HG03064 (cell line): ENCODE data around the gene GSTO1.
"Not testable (repeated sequence)": the region's sequence is repeated elsewhere in the genome, so short reads cannot be mapped to it uniquely, and the experiment has no call there.

Experiments
- ATAC-seq: cut with Tn5 transposase; IDR thresholded peaks from one replicate; pipeline ENCODE4 v1.9.1; 2021; ENCODE audit warnings: low read depth; ENCODE audit not compliant: unreplicated experiment

GSTO1 gene

GRCh38 chr10:104254493-104255310 is at the start of gene GSTO1:
TSS of gene GSTO1 (plus strand) at chr10:104254892. CDS start at chr10:104254929, 37 bp downstream.
- ATAC-seq: peak; percentile 85

GRCh38 chr10:104208730-104209129 is 46.0 kb upstream of the GSTO1 start:
- ATAC-seq: no peak

- ATAC-seq: no peak
Observed at GRCh38 chr10:104209575-104210198, 45.0 kb upstream of the GSTO1 start.

DNA sequence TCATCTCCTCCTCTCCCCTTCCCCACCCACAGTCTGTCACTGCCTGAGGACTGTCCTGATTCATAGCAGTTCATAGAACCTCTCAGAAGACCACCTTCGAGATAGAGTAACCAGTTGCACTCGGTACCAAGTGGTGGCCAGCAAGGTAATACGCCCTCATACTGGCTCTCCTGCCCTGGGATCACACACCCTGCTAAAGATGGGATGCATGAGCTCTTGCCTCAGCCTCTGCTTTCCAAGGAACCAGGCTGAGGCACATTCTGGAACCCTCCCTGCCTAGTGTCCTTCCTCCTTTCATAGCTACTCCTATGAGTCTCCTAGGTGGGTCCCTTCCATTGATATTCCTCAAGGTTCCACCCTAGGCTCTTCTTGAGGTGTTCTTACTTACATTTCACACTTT is 38.1 kb upstream of the GSTO1 start:
- no peak for ATAC-seq

- ATAC-seq: no peak
Observed at GRCh38 chr10:104218751-104219150, 35.9 kb upstream of the GSTO1 start.

DNA sequence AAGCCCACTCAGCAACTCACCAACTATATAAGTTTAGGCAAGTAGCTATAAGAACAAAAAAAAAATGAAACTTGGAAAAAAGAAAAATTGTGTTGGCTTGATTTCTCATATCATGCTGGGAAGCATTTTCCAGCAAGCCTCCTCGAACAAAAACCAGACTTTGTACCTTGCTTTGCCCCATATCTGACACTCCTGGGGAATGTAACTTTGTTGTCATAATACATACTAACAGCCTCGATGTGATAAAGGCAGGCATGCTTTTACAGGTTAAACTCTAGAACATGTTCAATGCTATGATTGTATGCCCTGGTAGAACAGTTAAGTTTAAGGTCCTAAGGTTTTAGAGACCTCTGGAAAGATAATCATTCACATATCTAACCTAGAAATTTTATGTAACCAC is 34.2 kb upstream of the GSTO1 start:
- no peak for ATAC-seq

DNA sequence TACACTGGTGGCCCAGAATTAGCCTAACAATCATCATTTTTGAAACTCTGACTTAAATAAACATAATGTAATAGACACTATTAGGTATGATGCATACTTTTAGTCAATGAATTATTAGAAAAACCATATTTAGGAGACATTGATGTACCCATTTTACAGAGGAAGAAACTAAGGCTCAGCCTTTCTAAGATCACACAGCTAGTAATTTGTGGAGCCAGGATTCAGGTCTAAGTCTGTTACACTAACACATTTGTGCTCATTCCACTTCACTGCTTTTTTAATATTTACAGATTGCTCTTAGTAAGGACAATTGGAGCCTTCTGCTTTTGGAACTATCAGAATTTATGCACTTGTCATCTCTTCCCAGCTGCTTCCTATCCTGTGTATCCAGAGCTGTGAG is 31.4 kb upstream of the GSTO1 start:
- no peak for ATAC-seq

- no peak for ATAC-seq
Observed at GRCh38 chr10:104230490-104230889, 24.2 kb upstream of the GSTO1 start.

DNA sequence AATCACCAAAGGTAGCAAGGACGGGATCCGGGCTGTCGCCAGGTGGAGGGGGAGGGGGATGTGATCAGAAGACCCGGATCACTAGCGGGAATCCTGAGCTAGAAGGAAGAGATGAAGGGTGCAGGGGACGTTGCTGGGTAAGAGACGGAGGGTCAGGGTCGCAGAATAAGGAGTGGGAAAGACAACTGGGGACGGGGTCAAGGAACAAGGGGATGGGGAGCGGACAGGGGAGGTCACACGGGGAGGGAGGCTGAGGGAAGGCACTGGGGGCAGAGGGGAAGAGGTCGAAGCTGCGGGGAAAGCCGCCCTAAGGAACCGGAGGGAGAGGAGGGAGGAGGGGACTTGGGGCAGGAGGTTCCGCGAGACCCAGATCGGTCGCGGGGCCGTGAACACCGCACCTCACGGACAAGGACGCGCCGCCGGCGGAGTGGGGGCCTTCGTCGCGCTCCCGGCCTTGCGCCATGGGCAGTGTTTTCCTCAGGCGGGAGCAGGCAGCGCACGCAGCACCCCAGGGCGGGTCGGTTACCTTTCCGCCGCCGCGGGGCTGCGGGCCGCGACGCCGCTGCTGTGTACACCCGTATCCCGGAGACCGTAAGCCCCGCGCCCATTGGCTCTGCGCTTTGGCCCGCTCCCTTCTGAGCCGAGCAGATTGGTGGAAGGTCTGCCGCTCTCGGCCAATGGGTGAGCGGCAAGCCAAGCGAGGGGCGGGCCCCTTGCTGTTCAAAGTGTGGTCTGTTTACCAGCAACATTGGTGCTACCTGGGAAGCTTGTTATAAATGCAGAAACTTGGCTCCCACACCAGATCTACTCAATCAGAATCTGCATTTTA is 22.7 kb upstream of the GSTO1 start, which contains the start of gene CFAP43:
TSS of gene CFAP43 (minus strand) at position 581 of the 829 bp plus-strand sequence. CDS start at position 463, 118 bp downstream.
- ATAC-seq: peak; percentile 100

DNA sequence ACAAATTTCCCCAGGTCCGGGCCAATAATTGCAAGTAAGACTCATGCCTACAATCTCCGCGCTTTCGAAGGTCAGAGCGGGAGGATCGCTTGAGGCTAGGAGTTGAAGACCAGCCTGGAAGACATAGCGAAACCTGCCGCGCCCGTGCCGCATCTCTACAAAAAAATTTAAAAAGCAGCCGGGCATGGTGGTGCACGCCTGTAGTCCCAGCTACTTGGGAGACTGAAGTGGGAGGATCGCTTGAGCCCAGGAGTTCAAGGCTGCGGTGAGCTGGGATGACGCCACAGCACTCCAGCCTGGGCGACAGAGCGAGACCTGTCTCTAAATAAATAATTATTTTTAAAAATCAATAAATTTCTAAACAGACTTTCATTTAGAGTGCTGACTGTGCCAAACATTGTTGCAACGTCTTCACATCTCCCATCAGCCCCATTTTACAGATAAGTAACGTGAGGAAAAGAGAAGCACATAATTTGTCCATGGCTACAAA is 22.0 kb upstream of the GSTO1 start:
- ATAC-seq: peak; percentile 4

- no peak for ATAC-seq
Observed at GRCh38 chr10:104233817-104234216, 20.9 kb upstream of the GSTO1 start.

- ATAC-seq: no peak
Observed at GRCh38 chr10:104234934-104235333, 19.8 kb upstream of the GSTO1 start.

GRCh38 chr10:104235801-104236200 is 18.9 kb upstream of the GSTO1 start:
- no peak for ATAC-seq

DNA sequence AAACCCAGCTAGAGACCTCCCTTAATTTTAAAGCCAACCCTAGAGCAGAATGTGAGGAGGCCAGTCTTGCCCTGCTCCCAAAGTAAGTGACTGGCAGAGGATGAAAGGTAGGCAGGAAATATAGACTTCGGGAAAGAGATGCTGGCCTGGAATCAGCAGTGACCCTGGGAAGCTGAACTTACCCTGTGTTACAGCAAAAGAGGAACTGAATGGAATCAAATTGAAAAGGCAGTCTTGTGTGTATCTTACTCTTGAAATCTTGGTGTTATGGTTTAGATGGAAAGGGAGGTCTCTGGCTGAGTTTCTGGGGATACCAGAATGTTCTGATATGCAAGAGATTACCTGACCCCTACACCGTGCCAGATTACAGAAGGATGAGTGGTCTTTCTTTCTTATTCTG is 14.6 kb upstream of the GSTO1 start:
- ATAC-seq: no peak

- no peak for ATAC-seq
Observed at GRCh38 chr10:104242545-104242944, 12.1 kb upstream of the GSTO1 start.

DNA sequence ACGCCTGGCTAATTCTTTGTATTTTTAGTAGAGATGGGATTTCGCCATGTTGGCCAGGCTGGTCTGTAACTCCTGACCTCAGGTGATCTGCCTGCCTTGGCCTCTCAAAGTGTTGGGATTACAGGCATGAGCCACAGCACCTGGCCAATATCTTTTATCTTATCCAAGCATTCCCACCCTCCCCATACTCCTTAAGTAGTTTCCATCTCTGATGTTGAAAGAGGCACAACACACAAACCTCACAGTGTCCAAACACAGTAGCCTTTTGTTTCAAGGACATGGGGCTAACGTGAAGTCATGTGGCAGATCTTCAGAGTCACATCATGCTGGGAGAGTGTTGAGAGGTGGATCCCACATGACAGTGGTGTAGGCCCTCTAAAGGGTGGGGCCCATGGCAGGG is 11.7 kb upstream of the GSTO1 start:
- ATAC-seq: not testable (repeated sequence)

- ATAC-seq: no peak
Observed at GRCh38 chr10:104243512-104243911, 11.2 kb upstream of the GSTO1 start.

- no peak for ATAC-seq
Observed at GRCh38 chr10:104245066-104245632, 9.5 kb upstream of the GSTO1 start.

GRCh38 chr10:104246976-104247375 is 7.7 kb upstream of the GSTO1 start:
- ATAC-seq: no peak

- no peak for ATAC-seq
Observed at GRCh38 chr10:104247513-104248146, 7.1 kb upstream of the GSTO1 start.
